ENCODE results near the gene COPS3. TPM values are rescaled to one million over a fixed set of nuclear protein-coding genes. Genes with fewer than 3 reads are reported as not detected.

The COPS3 gene
- total and polyA plus RNA-seq, 2 experiments from 2014 or later, result 51.1 to 123 TPM

- Histone ChIP-seq H3K9me3 (ENCODE audit: low read depth) (no peaks in the 10 kb centered on the region), H3K4me1 (ENCODE audit: low read depth) (no peaks in the 10 kb centered on the region), H3K4me3 (no peak overlapping the region), H3K36me3 (no peaks in the 10 kb centered on the region), H3K27ac (no peak overlapping the region), H3K27me3 (no peaks in the 10 kb centered on the region)
- TF ChIP-seq CTCF (IDR thresholded peaks at IDR 0.05; ENCODE audit: low read depth, low read length), result no peak
- DNase-seq (ENCODE audit: low read depth in 1 of 2, low spot score in 1 of 2), result peak in 1 of 2 donors; percentile 27
These were observed 75.5 kb downstream of the COPS3 start for GRCh38 chr17:17205368-17206123.

DNA sequence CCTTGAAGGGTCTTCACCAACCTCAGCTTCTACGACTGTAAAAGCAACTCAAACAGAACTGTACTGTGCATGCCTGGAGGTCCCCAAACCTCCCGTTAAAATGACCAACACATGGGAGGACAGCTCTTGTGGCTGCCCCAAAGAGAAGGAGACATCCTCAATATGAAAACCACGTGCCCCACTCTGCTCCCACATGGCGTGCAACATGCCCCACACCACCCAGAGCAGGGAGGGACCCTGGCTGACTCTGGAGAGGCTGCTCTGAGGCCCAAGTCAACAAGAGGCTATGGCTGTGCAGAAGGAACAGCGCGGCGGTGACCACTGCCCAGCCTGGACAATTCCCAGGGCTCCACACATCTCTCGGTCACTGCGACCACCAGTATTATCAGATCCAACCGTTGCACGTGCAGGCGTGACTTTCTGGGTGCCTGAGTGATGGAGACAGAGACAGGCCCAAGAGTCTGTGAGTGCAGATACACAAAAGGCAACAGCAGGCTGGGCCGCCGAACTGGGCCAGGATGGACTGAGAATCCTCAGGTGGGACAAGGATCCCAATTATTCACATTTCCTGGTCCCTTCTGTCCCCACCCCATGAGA lies 76.3 kb downstream of the COPS3 start:
- no peak overlapping the region for H3K4me3 ChIP-seq
- H3K9me3 ChIP-seq (ENCODE audit: low read depth), result no peaks in the 10 kb centered on the region
- H3K36me3 ChIP-seq, result no peaks in the 10 kb centered on the region
- no peak overlapping the region for H3K27ac ChIP-seq
- H3K27me3 ChIP-seq, result no peaks in the 10 kb centered on the region
- no peak for DNase-seq (ENCODE audit: low read depth in 1 of 2, low spot score in 1 of 2)
- H3K4me1 ChIP-seq (ENCODE audit: low read depth), result no peaks in the 10 kb centered on the region
- no peak for TF ChIP-seq CTCF (IDR thresholded peaks at IDR 0.05; ENCODE audit: low read depth, low read length)

DNA sequence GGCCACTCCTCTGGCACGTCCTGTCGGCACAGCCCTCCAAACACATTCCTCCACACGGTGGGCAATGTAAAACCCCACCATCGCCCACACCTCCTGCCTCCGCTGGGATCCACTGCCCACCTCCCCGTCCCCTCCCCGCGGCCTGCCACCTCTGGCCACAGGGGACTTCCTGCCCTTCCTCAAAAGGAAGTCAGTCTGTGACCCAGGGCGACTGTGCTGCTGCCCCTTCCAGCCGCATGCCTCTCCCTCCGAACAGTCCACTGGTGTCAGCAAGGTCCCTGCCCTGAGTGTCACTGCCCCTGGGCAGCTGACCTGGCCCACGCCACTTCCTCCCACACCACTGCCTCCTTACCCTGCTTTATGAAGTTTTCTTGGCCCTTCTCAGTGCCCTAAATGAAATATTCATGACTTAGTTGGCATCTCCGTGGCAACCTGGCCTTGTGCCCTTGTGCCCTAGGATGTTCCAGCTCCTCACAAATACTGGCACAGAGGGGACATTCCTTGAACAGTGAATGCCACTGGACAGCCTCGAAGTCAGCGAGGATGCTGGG lies 76.9 kb downstream of the COPS3 start:
- TF ChIP-seq CTCF (IDR thresholded peaks at IDR 0.05; ENCODE audit: low read depth, low read length), result no peak
- Histone ChIP-seq H3K4me3 (no peak overlapping the region), H3K27ac (no peak overlapping the region), H3K27me3 (no peaks in the 10 kb centered on the region), H3K4me1 (ENCODE audit: low read depth) (no peaks in the 10 kb centered on the region), H3K36me3 (no peaks in the 10 kb centered on the region), H3K9me3 (ENCODE audit: low read depth) (no peaks in the 10 kb centered on the region)
- DNase-seq (ENCODE audit: low read depth in 1 of 2, low spot score in 1 of 2), result no peak

- Histone ChIP-seq H3K4me1 (ENCODE audit: low read depth) (no peaks in the 10 kb centered on the region), H3K9me3 (ENCODE audit: low read depth) (no peaks in the 10 kb centered on the region), H3K36me3 (no peaks in the 10 kb centered on the region), H3K27ac (no peak overlapping the region), H3K4me3 (no peak overlapping the region), H3K27me3 (no peaks in the 10 kb centered on the region)
- no peak for TF ChIP-seq CTCF (IDR thresholded peaks at IDR 0.05; ENCODE audit: low read depth, low read length)
- DNase-seq (ENCODE audit: low read depth in 1 of 2, low spot score in 1 of 2), result no peak
These were observed 77.8 kb downstream of the COPS3 start for GRCh38 chr17:17203173-17203730.

DNA sequence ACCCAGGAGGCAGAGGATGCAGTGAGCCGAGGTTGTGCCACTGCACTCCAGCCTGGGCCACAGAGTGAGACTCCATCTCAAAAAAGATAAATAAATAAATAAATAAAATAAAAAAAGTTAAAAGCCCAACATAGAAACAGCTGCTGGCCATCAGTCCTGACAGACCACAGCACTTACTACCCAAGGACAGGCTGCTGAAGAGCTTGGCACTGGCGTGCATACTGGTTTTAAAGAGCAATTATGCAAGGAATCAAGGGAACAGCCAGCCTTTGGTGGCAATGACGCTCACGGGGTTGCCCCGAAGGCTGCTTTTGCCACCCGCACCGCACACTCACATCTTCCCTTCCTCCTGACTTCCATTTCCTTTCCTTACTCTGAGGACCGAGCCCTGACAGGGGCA lies 79.1 kb downstream of the COPS3 start:
- no peaks in the 10 kb centered on the region for H3K9me3 ChIP-seq (ENCODE audit: low read depth)

More for the DNA sequence above, 79.1 kb downstream of the COPS3 start:
- H3K4me1 ChIP-seq (ENCODE audit: low read depth), result no peaks in the 10 kb centered on the region
- H3K27ac ChIP-seq, result no peak overlapping the region
- DNase-seq (ENCODE audit: low read depth in 1 of 2, low spot score in 1 of 2), result no peak
- no peaks in the 10 kb centered on the region for H3K36me3 ChIP-seq
- TF ChIP-seq CTCF (IDR thresholded peaks at IDR 0.05; ENCODE audit: low read depth, low read length), result no peak
- H3K4me3 ChIP-seq, result no peak overlapping the region
- H3K27me3 ChIP-seq, result no peaks in the 10 kb centered on the region
